Lower leg skin (tissue), 3 donors: Measurements from ENCODE around the gene SLC39A11.

ENCODE experiments used
- CTCF ChIP-seq, 3 donors: fragments of 450-650 bp; IDR thresholded peaks; one replicate each; pipeline ENCODE4 v1.5.1; 2016; ENCODE audit warnings: antibody characterized with exemption in 3 of 3, mild to moderate bottlenecking in 3 of 3, moderate library complexity in 2 of 3
- POLR2A ChIP-seq, 2 donors: fragments of 450-650 bp; IDR thresholded peaks; one replicate each; pipeline ENCODE4 v1.6.1; 2016 to 2017; ENCODE audit warnings: antibody characterized with exemption in 2 of 2, mild to moderate bottlenecking in 1 of 2, moderate library complexity in 1 of 2

DNA sequence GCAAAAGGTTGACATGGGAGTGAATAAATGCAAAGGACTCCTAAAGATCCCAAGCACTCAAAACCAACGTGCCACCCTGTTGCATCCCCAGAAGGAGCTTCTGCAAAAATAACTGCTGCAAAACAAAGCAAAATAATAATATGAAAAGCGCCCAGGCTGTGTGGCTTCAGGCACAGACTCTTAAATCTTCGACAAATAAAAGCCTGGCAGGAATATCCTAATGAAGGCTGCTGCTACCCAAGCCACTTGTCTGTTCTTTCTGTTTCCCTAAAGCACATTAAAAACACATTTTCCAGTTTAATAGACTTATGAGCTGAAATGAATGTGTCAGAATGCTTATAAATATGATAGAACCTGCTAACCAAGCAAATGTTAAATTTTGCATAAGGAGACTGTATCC is 154.0 kb downstream of the SLC39A11 start:
- TF ChIP-seq POLR2A (IDR thresholded peaks at IDR 0.05) = no peak
- TF ChIP-seq CTCF (IDR thresholded peaks at IDR 0.05) = no peak
